Fibroblast of lung (primary cell): ENCODE measurements around the gene P4HA3. TPM values are rescaled to one million over a fixed set of nuclear protein-coding genes. Genes with fewer than 3 reads are reported as not detected.

ENCODE experiments used
- DNase-seq, 2 donors: peaks; one replicate each; pipeline versions ENCODE4 v3.0.0 to v3.0.0-alpha.2; 2010; ENCODE audit warnings: low read depth in 2 of 2
- H2AFZ ChIP-seq: 2 replicates; pipeline ENCODE4 v1.5.1; 2012; ENCODE audit warnings: low read length, control low read depth, inconsistent platforms
- H3K27ac ChIP-seq: 2 replicates; pipeline ENCODE4 v1.5.1; 2011; ENCODE audit warnings: low read length, control low read depth; ENCODE audit not compliant: insufficient read depth
- H3K27me3 ChIP-seq: 2 replicates; pipeline ENCODE4 v1.5.1; 2011; ENCODE audit warnings: mild to moderate bottlenecking, low read length; ENCODE audit not compliant: control insufficient read depth, insufficient read depth
- H3K36me3 ChIP-seq: 2 replicates; pipeline ENCODE4 v1.5.1; 2011; ENCODE audit warnings: low read length; ENCODE audit not compliant: control insufficient read depth, insufficient read depth
- H3K4me1 ChIP-seq: 2 replicates; pipeline ENCODE4 v1.5.1; 2011; ENCODE audit warnings: low read length; ENCODE audit not compliant: control insufficient read depth, insufficient read depth; ENCODE audit errors: extremely low read depth
- H3K4me2 ChIP-seq: 2 replicates; pipeline ENCODE4 v1.5.1; 2011; ENCODE audit warnings: low read length, control low read depth; ENCODE audit not compliant: insufficient read depth; ENCODE audit errors: extremely low read depth
- H3K4me3 ChIP-seq, 4 experiments: fragments of 200-600 bp in 1 of 4; sonication (generic) in 1 of 4; replicated peaks in 1 of 4; 2 replicates each; pipeline ENCODE4 v1.5.1; 2011 to 2016; ENCODE audit warnings: low read length in 4 of 4, low read depth in 3 of 4, mild to moderate bottlenecking in 3 of 4, control low read depth in 2 of 4, inconsistent platforms in 1 of 4, mixed read lengths in 1 of 4; ENCODE audit not compliant: insufficient read depth in 1 of 4; ENCODE audit errors: control extremely low read depth in 1 of 4
- H3K79me2 ChIP-seq: 2 replicates; pipeline ENCODE4 v1.5.1; 2012; ENCODE audit warnings: mild to moderate bottlenecking, low read length, inconsistent platforms; ENCODE audit not compliant: control insufficient read depth, insufficient read depth
- H3K9ac ChIP-seq: 2 replicates; pipeline ENCODE4 v1.5.1; 2011; ENCODE audit warnings: mild to moderate bottlenecking, low read length, control low read depth; ENCODE audit not compliant: insufficient read depth
- H3K9me3 ChIP-seq: 2 replicates; pipeline ENCODE4 v1.5.1; 2012; ENCODE audit warnings: low read depth, low read length; ENCODE audit not compliant: control insufficient read depth, insufficient read depth
- H4K20me1 ChIP-seq: 2 replicates; pipeline ENCODE4 v1.5.1; 2011; ENCODE audit warnings: low read length; ENCODE audit not compliant: control insufficient read depth, insufficient read depth; ENCODE audit errors: extremely low read depth
- EZH2 ChIP-seq: IDR thresholded peaks from 2 replicates; pipeline ENCODE4 v1.5.1; 2012; ENCODE audit warnings: low read length, control low read depth, mild to moderate bottlenecking; ENCODE audit errors: missing control alignments
- polyA plus RNA-seq, 2 donors: library from polyadenylated mRNA; depleted of rRNA in 1 of 2; stranded (reverse) in 1 of 2; unstranded in 1 of 2; fragments of >200 nt; gene quantifications; 2 replicates each; pipeline ENCODE4 v1.2.1, GENCODE V29; 2011 to 2012; ENCODE audit warnings: missing spikeins in 1 of 2
- total RNA-seq: library from RNA; depleted of rRNA; stranded (reverse); fragments of >200 nt; gene quantifications from 2 replicates; pipeline ENCODE4 v1.2.1, GENCODE V29; 2014
- TF ChIP-seq, protein P1 (sequence below), 2 donors: IDR thresholded peaks in 1 of 2; conservative IDR thresholded peaks in 1 of 2; 1 replicate in 1 of 2; 2 replicates in 1 of 2; pipeline ENCODE4 v1.5.1; 2011 to 2012; ENCODE audit warnings: low read length in 2 of 2, control low read depth in 1 of 2, inconsistent platforms in 1 of 2, low read depth in 1 of 2, mild to moderate bottlenecking in 1 of 2

P4HA3 gene
- total and polyA plus RNA-seq, 2 donors (not counting 1 experiment from before 2014, with no cell fraction given): 3.1 to 4.1 TPM

DNA sequence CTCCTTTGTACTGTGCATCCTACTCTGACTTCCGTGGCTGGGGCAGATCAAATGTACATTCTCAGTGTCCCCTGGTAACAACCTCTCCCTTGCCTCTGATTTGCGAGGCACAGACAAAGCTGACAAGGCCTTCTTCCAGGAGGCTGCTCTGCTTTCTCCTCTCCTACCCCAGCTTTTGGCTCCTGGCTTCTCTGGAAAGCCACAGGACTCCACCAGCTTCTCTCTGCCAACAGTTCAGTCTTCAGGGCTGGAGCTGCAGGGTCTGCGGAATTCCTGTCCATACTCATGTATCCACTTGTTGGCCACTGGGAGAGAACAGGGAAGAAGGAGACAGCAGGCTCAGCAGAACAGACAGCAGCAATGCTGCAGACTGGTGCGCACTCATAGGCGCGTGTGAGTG is 44.4 kb downstream of the P4HA3 start:
- Histone ChIP-seq H3K4me2 (no peak overlapping the region), H3K9me3 (no peaks in the 10 kb centered on the region), H4K20me1 (no peaks in the 10 kb centered on the region), H3K36me3 (no peaks in the 10 kb centered on the region), H3K9ac (no peak overlapping the region), H2AFZ (no peak overlapping the region), H3K27me3 (no peaks in the 10 kb centered on the region), H3K79me2 (no peaks in the 10 kb centered on the region), H3K4me3 (no peak overlapping the region), H3K27ac (no peak overlapping the region), H3K4me1 (peaks cover 6% of the 10 kb centered on the region)
- no peak for DNase-seq
- TF ChIP-seq, protein P1, sequence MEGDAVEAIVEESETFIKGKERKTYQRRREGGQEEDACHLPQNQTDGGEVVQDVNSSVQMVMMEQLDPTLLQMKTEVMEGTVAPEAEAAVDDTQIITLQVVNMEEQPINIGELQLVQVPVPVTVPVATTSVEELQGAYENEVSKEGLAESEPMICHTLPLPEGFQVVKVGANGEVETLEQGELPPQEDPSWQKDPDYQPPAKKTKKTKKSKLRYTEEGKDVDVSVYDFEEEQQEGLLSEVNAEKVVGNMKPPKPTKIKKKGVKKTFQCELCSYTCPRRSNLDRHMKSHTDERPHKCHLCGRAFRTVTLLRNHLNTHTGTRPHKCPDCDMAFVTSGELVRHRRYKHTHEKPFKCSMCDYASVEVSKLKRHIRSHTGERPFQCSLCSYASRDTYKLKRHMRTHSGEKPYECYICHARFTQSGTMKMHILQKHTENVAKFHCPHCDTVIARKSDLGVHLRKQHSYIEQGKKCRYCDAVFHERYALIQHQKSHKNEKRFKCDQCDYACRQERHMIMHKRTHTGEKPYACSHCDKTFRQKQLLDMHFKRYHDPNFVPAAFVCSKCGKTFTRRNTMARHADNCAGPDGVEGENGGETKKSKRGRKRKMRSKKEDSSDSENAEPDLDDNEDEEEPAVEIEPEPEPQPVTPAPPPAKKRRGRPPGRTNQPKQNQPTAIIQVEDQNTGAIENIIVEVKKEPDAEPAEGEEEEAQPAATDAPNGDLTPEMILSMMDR (conservative IDR thresholded peaks at IDR 0.05 in 1 of 2, IDR thresholded peaks at IDR 0.05 in 1 of 2; ENCODE audit: low read depth in 1 of 2, low read length in 2 of 2): no peak
- TF ChIP-seq EZH2: no peak

DNA sequence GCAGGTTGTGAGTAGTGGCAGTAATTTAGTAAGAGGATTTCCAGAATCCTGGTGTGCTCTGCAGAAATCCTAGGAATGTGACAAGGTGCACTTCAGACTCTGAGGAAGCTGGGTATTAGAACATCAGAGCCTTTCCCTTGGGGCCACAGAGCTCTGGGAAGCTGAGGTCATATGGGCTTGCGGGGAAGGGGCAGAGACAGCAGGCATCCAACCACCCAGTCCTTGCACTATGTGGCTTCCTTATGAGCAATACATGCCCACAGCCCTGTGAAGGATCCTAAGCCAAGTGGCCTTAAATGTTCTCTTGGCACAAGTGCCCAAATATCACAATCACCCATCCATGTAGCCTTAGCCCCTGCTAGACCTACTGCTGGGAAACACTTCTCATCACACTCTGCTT is 46.2 kb downstream of the P4HA3 start:
- Histone ChIP-seq H3K9ac (no peak overlapping the region), H3K36me3 (no peaks in the 10 kb centered on the region), H3K27ac (no peak overlapping the region), H3K4me1 (peaks cover 6% of the 10 kb centered on the region), H3K4me2 (no peak overlapping the region), H3K9me3 (no peaks in the 10 kb centered on the region), H3K79me2 (no peaks in the 10 kb centered on the region), H3K4me3 (no peak overlapping the region), H4K20me1 (no peaks in the 10 kb centered on the region), H2AFZ (no peak overlapping the region), H3K27me3 (no peaks in the 10 kb centered on the region)
- DNase-seq: no peak
- no peak for TF ChIP-seq EZH2
- TF ChIP-seq, protein P1 (conservative IDR thresholded peaks at IDR 0.05 in 1 of 2, IDR thresholded peaks at IDR 0.05 in 1 of 2; ENCODE audit: low read depth in 1 of 2, low read length in 2 of 2): no peak

DNA sequence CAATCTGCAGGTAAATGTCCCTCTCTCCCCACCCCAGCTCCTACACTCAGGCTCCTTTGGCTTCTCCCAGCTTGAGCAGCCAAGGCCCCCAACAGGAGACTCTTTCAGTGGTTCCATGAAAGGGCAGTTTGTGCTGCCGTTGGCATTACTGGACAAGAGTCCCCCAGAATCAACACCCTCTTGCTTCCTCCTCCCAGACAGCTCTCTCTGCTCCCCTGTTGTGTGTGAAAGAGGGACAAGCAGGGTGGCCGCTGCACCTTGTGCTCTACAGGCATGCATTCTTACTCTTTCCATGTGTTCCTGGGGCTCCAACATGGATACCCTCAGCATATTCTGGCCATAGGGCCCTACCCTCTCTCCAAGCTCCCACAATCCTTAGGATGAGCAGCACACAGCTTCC is 48.7 kb downstream of the P4HA3 start:
- Histone ChIP-seq H3K4me3 (no peak overlapping the region), H3K4me2 (no peak overlapping the region), H3K79me2 (no peaks in the 10 kb centered on the region), H3K27me3 (no peaks in the 10 kb centered on the region), H3K36me3 (no peaks in the 10 kb centered on the region), H3K4me1 (no peaks in the 10 kb centered on the region), H3K9ac (no peak overlapping the region), H3K27ac (no peak overlapping the region), H2AFZ (no peak overlapping the region), H4K20me1 (no peaks in the 10 kb centered on the region), H3K9me3 (no peaks in the 10 kb centered on the region)
- DNase-seq: no peak
- TF ChIP-seq, protein P1 (conservative IDR thresholded peaks at IDR 0.05 in 1 of 2, IDR thresholded peaks at IDR 0.05 in 1 of 2; ENCODE audit: low read depth in 1 of 2, low read length in 2 of 2): no peak
- TF ChIP-seq EZH2: no peak
